GM15510 (cell line): ENCODE results near the gene TMC6.

Experiments used
- POLR2A ChIP-seq: IDR thresholded peaks from 3 replicates; pipeline ENCODE4 v1.6.1; 2011; ENCODE audit warnings: borderline replicate concordance; ENCODE audit not compliant: insufficient read length; ENCODE audit errors: extremely low read depth

Gene TMC6, protein sequence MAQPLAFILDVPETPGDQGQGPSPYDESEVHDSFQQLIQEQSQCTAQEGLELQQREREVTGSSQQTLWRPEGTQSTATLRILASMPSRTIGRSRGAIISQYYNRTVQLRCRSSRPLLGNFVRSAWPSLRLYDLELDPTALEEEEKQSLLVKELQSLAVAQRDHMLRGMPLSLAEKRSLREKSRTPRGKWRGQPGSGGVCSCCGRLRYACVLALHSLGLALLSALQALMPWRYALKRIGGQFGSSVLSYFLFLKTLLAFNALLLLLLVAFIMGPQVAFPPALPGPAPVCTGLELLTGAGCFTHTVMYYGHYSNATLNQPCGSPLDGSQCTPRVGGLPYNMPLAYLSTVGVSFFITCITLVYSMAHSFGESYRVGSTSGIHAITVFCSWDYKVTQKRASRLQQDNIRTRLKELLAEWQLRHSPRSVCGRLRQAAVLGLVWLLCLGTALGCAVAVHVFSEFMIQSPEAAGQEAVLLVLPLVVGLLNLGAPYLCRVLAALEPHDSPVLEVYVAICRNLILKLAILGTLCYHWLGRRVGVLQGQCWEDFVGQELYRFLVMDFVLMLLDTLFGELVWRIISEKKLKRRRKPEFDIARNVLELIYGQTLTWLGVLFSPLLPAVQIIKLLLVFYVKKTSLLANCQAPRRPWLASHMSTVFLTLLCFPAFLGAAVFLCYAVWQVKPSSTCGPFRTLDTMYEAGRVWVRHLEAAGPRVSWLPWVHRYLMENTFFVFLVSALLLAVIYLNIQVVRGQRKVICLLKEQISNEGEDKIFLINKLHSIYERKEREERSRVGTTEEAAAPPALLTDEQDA

DNA sequence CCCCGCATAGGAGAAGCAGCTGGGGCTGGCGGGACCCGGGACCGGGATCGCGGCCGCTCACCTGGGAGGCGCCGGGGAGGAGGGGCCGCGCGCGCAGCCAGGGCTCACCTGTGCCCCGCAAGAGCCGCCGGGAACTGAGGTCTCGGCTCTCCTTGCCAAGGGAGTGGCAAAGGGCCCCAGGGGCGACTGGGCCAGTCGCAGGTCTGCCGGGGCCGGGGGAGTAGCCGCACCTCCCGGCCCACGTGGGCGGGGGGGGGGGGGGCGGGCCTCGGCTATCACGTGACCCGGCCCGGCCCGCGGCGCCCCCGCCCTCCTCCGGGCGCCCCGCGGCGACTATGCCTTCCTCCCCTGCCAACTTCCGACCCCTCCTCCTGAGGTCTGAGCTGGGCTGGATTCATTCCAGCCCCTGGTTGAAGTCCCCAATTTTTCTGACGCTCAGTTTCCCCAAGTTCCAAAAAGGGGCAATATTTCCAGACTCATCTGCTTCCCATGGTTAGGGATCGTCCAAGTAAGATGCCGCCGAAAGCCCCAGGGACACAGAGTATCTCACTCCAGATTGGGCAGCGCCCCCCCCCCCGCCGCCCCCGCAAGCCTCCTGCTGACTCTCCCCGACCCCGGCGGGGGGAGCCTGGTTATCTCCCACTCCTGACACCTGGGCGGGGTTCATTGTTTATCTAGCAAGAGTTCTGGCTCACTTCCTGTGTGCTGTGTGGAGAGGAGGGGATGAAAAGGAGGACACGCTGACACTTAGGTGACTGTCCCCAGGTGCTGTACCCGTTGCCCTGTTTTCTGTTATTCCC, at the start of gene TMC6:
TSS of gene TMC6 (minus strand) at position 205 of the 800 bp plus-strand sequence. CDS start 1,923 bp downstream, outside the sequence.
- TF ChIP-seq POLR2A: peak; percentile 83

DNA sequence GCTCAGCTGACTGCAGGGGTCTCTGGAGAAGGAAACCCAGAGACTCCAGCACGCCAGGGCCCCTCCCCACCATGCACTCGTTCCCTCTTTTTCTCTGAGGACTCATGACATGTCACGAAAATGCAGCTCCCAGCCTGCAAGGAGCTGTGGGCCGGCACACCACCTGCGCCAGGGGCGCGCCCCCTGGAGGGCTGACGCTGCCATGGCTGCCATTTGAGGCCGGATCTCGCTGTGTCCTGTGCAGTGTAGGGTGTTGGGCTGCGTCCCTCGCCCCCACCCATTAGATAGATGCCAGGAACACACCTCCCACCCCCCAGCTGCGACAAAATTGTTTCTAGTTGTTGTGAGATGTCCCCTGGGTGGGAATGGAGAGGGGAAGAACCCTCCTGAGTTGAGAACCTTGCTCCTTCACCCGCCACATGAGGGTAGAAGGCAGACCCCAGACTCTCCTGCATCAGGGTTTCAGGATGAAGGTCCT, 48.0 kb upstream of the TMC6 start:
- peak; percentile 44 for TF ChIP-seq POLR2A

DNA sequence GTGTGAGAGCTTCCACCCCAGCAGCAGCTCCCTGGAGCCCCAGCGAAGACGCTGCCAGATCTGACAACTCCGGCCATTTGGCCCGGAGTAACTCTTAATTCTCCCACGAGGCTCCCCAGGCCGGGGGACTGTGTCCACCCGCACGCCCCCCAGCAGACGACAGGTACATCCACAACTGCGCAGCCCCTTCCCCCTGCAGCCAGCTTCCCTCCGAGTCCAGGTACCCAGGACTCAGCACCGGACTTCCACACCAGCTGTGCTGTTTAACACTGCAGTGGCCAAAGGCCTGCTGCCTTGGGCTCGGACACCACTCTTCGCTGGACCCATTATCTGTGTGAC, 47.1 kb upstream of the TMC6 start:
- TF ChIP-seq POLR2A: peak; percentile 17

DNA sequence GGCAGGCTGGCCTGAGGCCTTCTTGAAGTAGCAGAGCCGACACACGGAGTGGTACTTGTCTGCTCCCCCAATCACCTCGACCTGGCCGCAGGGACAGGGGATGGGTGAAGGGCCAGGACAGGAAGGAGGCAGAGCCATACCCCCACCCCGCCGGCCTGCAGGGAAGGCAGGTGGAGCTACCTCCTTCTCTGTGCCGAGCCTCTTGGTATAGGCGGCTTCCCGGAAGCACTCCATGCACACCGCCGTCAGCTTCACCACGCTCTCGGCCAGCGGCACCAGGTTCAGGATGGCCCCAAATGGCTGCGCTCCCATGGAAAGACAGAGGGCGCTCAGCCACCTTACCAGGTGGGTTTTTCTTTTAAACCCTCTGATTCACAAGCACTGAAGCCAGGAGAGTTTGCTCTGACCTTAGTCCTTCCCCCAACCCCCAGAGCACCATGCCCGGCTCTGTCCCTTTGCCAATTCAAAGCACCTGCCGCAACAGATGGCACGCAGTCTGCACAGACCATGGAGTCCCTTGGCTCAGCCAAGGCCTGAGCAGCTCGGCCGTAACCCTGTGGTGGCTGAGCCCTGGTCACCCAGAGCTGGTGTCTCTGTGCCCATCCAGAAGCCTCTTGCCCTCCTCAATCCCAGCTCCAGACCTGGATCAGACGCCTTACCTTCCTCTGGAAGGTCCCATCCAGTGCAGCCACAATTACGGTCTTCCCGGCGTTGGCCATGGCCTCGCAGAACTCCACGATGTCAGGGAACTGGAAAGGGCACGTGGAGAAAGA, 46.5 kb upstream of the TMC6 start:
- no peak for TF ChIP-seq POLR2A

DNA sequence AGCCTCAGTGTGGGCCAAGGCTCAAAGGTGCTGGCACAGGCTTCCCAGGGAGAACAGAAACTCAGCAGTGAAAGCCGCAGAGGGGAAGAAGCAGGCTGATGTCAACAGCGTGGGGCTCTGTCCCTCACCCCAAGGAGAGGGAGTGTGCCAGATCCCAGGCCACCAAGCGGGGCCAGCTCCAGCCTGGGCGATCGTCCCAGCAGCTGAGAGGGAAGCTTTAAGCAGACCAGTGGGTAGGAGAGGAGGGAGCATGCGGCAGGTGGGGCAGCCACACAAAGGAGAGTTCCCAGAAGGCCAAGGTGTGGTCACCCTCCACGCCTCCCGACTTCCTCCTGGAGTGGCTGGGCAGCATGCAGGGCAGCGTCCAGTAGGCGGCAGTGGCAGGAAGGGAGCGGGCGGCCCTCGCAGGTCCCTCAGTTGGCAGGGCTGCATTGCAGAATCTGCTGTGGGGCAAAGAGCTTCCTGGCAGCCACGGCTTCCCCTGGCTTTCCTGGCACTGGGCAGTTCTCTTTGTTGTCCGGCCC, 45.9 kb upstream of the TMC6 start:
- peak; percentile 57 for TF ChIP-seq POLR2A

DNA sequence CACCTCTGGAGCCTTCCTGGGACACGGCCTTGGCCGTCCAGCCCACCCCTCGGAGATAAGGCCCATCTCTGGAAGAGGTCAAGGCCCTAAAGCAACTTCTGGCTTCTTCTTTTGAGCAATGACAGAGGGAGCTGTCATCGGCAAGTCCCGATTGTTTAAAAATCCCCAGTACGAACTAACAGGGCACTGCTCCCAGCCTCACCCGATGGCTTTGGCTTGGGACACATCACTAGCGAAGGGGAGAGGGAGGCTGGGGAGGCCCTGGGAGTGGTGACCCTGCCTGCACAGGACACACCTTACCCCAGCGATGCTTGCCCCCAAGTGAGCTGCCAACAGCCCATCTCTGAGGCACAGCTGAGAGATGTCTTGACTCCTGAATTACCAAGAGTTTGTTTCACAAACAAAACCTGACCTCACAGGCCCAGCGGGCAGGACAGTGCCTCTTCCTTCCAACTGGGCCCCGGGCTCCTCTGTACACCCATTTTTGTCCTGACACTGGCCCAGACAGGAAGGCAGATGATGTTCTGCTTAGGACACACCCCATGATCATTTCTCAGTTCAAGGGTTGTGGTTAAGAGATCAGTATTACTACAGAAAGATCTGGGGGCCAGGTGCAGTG, 44.7 kb upstream of the TMC6 start:
- no peak for TF ChIP-seq POLR2A

DNA sequence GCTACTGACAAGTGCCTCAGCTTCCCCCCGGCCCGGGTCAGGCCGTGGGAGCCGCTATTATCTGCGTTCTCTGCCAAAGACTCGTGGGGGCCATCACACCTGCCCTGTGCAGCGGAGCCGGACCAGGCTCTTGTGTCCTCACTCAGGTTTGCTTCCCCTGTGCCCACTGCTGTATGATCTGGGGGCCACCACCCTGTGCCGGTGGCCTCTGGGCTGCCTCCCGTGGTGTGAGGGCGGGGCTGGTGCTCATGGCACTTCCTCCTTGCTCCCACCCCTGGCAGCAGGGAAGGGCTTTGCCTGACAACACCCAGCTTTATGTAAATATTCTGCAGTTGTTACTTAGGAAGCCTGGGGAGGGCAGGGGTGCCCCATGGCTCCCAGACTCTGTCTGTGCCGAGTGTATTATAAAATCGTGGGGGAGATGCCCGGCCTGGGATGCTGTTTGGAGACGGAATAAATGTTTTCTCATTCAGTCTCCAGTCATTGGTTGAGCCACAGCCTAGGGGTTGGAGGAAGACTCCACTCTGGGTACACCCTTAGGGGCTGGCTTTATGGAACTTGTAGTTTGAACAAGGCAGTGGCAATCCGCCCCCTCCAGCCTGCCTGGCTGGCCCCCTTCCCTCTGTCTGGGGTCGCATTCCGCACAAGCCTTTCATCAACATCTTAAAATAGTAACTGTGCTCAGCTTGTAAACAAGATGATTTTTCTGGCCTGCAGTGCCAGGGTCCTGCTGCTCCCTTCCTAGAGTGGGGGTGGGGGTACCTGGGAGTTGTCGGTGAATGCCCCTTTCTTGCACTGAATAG, 43.9 kb upstream of the TMC6 start:
- no peak for TF ChIP-seq POLR2A

DNA sequence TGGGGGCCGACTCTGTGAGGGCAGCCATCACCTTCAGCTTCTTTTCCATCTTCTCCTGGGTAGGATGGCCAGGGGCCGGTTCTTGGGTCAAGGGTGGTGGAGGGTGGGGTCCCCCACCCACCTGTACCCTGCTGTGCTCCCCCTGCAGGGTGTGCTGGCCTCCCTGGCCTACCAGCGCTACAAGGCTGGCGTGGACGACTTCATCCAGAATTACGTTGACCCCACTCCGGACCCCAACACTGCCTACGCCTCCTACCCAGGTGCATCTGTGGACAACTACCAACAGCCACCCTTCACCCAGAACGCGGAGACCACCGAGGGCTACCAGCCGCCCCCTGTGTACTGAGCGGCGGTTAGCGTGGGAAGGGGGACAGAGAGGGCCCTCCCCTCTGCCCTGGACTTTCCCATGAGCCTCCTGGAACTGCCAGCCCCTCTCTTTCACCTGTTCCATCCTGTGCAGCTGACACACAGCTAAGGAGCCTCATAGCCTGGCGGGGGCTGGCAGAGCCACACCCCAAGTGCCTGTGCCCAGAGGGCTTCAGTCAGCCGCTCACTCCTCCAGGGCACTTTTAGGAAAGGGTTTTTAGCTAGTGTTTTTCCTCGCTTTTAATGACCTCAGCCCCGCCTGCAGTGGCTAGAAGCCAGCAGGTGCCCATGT, 43.2 kb upstream of the TMC6 start:
- peak; percentile 0 for TF ChIP-seq POLR2A

DNA sequence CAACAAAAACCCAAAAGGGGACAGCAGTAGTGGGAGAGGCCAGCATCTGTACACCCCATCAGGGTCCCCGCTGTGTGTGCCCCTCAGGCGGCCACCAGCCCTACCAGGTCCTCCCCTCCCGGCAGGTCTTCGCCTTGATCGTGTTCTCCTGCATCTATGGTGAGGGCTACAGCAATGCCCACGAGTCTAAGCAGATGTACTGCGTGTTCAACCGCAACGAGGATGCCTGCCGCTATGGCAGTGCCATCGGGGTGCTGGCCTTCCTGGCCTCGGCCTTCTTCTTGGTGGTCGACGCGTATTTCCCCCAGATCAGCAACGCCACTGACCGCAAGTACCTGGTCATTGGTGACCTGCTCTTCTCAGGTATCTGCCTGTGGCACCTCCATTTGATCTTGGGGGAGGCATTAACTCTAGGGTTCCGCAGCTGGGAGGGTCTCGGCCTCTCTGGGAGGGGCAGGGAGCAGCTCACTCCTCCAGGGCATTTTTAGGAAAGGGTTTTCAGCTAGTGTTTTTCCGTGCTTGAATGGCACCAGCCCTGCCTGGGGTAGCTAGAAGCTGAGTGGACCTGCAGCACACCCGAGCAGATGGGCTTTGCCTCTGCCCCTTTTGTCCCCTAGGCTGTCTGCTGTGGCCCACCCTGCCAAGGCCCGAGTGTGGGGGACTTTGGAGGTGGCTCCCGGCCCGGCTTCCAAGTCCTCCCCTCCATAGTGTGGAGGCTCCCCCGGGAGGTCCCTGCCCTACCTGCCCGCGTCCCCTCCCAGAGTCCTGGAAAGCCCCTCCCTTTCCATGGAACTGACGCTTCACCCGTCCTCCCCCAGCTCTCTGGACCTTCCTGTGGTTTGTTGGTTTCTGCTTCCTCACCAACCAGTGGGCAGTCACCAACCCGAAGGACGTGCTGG, 42.4 kb upstream of the TMC6 start:
- no peak for TF ChIP-seq POLR2A

DNA sequence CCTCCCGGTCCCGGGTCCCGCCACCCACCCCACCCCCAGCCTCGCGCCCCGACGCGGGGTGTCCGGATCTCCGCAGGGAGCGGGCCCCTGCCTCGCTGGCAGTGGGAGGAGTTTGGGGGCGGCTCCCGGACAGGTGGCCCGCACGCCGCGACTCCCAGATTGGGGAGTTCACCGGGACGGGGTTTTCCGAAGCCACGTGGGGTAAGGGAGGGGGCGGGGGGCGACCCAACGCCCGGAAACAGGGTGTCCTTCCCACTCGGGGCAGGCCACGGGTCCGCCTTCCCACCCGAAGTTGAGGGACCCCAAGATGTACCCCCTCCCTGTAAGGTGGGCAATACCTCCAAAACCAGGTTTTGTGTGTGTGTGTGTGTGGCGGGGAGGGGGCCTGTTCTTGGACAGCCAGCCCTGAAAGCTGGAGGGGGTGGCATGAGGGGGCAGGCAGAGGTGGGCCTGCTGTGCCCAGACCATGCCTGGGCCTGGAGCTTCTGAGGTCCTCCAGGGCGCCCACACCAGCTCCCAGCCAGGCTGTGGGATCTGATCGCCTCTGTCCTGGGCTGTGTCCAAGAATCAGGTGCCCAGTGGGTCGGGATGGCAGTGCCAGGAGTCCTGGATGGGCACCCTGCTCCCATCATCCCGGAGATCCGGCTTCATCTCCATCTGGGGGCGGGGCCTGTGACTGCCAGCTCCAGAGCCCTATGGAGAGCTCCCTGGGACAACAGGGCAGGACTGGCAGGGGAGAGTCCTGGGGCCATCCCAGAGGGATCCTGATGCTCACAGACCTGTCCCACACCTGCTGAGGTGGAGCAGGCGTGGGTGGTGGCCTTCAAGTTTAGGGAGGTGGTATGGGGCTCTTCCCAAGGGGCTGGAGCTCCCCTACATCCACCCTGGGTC, 40.6 kb upstream of the TMC6 start:
- no peak for TF ChIP-seq POLR2A
